ENCODE data around the gene PPARG. TPM values are rescaled to one million over a fixed set of nuclear protein-coding genes. Genes with fewer than 3 reads are reported as not detected.

The PPARG gene
- polyA plus RNA-seq, 3 donors, result 25.8 to 28.5 (median 27.4) TPM

DNA sequence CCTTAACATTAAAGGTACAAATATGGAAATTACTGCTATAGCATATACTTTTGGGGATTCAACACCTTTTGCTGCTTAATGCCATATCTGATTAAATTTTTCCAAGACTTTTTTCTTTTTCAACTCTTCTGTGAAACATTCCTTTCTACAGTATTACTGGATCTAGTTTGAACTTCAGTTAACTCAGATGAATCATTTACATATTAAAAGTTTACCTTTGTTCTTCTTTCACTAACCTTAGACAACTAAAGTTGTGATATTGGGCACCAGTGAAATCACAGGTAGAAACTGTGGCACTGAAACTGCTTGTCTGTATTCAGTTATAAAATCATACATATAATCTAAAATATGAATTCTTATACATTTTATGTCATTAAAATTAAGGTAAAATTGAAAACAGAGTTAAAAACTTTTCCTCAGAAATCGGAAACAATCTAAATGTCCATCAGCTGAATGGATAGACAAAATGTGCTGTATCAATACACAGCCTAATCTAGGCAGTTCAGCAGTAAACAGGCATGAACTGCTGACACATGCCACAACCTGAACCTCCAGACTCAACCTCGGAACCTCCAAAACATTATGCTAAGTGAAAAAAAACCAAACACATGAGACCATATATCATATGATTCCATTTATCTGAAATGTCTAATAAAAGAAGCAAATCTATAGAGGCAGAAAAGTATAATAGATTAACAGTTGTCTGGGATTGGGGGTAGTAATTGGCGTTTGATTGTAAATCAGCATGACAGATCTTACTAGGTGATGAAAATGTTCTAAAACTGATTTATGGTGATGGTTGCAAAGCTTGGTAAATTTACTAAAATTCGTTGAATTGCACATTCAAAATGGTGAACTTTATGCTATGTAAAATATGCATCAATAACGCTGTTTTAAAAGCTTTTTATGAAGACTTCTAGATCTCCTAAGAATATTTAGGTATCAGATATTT lies 50.0 kb downstream of the PPARG start:
- no peak for DNase-seq

DNA sequence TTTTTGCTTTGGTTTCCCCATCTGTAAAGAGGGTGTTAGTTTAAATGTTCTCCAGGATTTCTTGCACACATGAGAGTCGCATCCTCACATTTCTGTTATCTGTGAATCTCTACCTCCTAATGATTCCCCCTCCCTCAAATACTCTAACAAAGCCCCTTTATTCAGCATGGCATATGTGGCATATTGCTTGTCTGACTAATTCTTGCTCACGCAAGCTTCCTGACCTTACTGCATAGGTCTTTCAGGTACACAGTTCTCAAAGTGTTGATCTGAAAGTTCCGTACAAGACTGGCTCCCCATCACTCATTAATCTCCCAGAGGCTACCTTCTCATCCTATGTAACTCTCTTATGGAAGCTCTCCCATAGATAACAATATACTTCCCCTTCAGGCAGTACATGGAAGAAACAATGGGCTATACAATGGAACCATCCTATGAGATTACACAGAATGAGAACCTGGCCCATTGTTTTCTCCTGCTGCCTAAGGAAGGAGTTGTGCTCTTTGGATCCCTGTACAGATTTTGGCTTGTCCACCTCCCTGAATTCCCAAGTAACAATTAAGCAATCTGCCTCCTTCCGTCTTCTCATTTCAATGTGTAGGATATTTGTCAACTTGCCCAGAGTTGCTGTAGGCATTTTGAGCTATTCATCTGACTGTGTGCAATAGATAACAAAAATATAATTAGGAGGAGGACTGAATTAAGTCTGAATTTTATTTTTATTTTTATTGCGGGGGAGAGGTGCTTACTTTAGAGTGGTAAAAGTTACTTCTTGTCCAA lies 51.0 kb downstream of the PPARG start:
- no peak for DNase-seq

DNA sequence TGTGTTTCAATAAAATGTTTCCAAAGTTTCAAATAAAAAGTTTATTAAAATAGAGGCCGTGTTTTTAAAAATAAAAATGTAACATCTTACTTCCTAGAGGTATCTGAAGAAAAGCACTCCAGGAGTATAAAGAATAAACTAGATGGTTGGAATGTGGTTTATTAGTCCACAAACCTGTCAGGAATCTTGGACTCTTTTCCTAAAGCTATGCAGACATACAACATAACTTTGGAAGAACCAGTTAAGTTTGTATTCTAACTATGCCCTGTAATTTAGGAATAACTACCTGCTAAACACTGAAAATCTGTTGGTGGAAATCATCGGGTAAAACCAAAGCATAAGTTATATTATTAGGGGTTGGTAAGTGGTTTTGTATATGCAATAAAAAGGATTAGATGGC lies 51.6 kb downstream of the PPARG start:
- no peak for DNase-seq

DNA sequence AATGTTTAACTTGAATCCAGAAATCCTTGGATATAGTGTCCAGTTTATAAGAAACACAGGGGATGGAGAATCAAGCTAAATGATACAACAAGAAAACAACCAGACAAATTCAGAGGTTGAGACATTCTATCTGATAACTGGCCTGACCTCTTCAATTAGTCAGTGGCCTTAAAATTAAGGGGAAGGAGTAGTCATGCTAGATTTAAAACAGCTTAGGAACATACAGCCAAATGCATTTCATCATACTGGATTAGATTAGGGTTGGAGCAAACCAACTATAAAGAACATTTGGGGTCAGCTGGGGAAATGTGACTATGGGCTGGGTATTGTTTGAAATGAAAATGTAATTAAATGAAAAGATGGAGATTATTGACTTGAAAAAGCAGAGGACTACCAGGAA lies 53.3 kb downstream of the PPARG start:
- no peak for DNase-seq

DNA sequence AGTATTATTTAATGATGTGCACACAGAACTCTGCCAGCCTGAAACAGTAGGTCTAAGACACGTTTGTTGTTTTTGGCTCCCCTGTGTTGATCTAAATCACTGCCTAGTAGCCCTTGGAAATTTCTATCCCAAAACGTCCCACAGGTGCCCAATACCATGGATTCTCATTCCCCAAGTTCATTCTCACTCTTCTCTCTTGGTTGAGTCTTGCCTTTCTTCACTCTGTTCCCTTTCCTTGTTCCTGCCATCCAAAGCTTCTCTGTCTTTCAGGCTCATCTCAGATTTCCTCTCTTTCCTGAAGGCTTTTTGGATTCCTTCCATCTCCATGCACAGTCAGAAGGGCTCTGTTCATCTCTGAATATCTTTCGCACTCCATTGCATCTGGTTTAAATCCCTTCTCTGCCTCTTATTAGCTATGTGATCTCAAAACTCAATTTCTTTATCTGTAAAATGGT lies 54.2 kb downstream of the PPARG start:
- no peak for DNase-seq

DNA sequence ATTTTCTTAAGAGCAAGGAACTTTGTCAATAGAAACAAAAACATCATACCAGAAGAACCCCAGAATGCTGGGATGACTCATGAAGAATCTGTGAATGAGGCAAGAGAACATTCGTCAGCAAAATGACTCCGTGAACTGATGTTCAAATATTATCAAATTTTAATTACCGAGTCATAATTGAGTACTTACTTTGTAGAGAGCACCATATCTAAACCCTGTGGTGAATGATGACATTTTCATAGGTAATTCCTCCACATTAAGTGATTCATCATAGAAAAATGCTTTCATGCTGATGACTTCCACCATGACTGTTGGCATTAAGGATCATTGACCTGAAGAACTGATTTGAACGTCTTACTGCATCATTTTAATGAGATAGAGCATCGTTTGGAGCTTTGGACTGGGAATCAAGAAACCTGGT lies 56.3 kb downstream of the PPARG start:
- no peak for DNase-seq

DNA sequence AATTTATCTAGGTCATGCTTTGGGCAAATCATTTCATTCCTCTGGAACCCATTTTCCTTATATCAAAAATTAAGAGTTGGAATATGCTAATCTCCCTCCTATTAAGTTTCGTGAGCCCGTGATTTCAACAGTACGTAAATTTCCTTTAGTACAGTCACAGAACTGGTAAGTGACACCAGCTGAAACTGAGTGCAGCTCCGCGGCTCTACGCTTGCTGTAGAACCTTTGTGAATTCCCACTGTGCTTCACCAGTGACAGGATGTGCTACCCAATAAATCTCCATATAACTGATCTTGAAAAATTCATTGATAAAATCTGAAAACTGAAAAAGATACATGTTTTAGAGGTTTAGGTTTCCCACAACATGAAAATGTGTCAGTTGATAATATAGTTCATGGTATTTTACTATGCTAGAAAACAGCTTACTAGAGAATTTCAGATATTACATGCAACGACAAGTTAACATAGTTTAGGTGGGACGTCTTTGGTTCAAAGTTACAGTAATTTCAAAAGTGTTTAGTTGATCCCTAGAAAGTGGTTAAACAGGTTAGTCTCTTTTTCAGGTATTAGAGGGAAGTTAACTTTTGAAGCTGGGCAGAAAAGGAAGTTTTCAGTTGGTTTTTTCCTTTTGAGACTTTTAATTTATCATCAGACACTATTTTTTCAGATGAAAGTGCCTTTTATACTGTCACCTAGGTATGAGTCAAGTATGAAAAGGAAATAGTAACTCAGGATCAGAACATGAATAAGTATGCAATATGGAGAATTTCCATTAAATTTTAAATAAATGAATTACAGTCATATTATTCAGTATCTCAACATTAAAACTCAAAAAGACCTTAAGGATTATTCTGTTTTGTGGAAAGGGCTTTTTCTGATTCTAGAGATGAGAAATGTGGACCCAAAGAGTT lies 57.0 kb downstream of the PPARG start:
- no peak for DNase-seq

DNA sequence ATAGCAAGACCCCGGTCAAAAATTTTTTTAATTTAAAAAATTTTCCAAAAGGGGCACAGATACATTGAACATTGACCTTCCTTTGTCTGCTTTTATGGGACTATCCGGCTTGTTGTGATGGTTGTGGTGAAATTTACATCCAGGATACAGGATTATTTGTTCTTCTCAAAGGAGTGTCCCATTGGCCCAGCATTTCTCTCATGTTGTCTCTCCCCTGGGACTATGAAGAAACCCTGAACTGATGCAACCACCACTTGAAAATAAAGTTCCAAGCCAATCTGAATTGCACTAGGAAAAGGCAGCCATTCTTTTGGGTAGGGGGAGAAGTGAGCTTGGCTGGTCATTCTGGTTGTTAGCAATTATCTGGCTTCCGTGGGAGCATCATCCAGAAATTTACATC lies 58.4 kb downstream of the PPARG start:
- no peak for DNase-seq

DNA sequence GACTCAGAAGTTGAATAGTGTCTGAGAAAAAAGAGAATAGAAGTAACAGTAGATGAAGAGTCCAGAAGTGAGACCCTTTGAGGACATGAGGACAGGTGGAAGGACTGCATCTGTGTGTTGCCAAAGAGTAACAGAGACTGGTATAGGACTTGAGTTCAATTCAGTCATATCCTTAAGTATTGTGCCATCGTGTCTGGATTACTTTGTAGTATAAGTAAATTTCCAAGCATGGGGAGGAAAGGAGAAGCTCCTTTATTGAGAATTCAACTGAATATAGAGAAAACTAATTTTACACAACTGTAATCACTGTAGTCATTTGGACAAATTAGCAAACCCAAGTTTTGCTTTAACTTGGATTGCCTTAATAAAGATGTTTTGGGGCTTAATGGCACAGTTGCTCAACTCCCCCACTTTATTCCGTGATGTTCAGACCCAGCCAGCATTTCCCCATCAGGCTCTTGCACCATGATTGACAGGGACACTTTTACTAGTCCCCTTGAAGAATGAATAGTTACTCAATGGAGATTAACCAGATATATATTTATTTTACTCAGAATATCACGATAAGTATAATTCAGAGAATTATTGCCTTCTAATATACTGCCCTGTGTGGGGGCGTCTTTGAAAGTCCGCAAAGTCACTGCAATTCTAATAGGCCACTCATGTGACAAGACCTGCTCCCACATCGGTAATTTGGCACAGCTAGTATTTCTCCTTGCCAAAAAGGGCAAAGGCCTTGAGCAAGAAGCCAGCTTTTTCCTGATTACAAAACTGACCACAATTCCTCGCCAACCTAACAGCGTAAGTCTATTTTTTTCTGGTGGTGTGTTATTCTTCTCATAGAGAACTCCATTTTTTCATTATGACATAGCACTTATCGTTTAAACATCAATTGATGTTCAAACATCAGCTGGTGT lies 61.3 kb downstream of the PPARG start:
- DNase-seq, result no peak

DNA sequence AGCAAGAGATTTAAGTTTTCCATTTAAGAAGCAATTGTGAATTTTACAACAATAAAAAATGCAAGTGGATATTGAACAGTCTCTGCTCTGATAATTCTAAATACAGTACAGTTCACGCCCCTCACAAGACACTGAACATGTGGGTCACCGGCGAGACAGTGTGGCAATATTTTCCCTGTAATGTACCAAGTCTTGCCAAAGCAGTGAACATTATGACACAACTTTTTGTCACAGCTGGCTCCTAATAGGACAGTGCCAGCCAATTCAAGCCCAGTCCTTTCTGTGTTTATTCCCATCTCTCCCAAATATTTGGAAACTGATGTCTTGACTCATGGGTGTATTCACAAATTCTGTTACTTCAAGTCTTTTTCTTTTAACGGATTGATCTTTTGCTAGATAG lies 62.3 kb downstream of the PPARG start:
- no peak for DNase-seq

DNA sequence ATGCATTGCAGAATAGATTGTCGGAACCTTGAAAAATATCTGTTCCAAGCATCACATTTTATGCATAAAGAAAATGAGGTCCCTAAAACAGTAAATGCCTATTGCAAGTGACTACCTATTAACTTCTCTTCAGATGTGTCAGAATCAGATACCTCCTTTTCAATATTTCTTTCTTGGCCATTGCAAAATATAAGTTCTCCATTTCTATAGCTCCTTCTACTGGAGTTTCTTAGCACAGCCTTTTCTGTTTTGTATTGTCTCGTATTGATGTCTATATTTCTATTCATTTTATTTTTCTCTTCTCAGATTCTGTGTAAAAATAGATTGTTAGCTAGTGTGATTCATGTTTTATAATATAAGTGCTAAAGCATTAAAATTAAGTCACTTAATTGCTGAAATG lies 63.4 kb downstream of the PPARG start:
- no peak for DNase-seq

DNA sequence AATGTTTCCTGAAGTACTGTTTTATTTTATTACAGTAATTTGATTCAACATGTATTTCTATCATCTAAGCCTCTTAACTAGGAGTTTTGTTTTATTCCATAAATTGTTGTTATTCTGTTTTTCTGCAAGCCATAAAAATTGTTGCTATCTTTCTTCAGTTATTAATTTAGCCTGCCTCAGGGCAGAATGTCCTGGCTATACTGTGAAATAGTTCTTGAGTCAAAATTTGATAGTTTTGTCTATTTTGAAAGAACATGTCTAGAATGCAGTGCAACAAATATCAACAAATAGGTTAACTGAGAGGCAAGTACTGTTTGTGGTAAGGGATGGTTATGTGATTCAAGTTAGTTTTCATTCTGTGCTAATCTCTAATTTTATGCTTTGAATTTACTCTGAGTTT lies 63.9 kb downstream of the PPARG start:
- no peak for DNase-seq

DNA sequence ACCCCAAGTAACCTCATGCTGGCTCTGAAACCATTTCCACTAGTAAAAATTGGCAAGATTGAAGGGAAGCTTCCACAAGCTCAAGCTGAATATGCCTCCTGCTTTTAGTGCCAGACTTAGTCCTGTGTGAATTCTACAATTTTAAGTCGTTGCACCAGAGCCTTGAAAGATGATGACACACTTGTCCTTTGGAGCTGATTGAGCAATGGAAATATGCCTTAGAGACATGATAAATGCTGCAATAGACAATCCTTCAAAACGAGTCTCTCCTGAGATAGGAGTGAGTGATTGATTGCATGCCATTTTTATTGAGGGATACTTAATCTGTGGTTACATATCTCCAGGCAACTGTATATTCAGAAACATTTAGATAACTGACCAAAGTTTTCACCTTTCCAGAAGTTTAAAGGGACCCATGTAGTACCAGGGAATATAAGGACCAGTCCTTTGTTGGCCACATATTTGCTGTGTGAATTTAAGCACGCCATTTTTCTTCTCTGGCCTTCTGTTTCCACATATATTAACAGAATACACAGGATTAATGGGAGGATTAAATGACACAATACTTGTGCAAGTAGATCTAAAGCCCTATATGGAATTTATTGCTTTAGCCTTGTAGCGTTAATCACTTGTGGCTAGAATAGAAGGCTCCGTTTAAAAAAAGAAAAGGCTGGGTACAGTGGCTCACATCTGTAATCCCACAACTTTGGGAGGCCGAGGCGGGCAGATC lies 65.1 kb downstream of the PPARG start:
- DNase-seq, result no peak

DNA sequence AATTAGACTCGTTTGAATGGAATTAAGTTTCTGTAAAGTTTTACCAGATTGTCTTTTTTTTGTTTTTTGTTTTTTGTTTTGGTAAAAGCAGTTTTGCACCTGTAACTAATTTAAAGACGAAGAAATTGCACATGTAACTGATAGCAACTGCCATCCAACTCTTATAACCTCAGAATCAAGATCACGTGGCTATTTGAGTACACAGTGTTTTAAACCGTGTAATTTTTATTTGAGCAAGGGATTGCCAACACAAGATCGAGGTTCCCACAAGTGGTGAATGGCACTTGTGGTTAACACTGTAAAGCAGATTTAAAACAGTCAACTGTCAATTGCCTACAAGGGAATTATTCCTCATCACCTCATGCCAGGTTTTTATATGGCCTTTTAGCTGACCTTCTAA lies 67.3 kb downstream of the PPARG start:
- DNase-seq, result no peak

DNA sequence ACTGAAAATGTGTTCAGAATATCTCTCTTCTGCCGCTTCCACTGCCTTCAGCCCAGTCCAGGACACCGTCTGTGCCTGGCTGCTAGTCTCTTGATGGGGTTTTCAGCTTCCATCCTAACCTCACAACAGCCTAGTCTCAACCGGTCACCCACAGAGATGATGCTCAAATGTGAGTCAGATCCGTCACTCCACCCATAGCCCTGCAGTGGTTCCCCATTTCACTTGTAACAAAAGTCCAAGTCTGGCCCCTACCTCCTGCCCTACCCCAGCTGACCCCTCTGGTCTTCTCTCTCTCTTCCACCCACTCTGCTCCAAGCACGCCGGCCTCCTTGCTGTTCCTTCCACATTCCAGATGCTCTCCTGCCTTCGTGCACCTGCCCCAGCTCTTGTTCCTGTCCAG lies 68.1 kb downstream of the PPARG start:
- no peak for DNase-seq

DNA sequence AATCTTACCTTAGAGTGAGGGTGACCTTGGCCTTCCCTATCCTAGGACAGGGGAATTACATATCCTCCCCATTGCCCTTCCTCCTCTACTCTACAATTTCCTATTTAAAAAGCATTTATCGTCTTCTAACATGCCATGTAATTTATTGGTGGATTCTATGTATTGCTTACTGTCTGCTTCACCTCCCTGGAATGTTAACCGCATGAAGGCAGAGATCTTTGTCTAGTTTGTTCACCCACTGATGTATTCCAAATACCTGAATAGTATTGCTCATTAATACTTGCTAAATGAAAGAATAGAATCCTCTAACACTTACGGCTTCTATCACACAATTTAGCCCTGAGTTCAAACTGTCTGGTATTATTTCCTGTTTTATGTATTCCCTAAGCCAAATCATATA lies 68.6 kb downstream of the PPARG start:
- no peak for DNase-seq

DNA sequence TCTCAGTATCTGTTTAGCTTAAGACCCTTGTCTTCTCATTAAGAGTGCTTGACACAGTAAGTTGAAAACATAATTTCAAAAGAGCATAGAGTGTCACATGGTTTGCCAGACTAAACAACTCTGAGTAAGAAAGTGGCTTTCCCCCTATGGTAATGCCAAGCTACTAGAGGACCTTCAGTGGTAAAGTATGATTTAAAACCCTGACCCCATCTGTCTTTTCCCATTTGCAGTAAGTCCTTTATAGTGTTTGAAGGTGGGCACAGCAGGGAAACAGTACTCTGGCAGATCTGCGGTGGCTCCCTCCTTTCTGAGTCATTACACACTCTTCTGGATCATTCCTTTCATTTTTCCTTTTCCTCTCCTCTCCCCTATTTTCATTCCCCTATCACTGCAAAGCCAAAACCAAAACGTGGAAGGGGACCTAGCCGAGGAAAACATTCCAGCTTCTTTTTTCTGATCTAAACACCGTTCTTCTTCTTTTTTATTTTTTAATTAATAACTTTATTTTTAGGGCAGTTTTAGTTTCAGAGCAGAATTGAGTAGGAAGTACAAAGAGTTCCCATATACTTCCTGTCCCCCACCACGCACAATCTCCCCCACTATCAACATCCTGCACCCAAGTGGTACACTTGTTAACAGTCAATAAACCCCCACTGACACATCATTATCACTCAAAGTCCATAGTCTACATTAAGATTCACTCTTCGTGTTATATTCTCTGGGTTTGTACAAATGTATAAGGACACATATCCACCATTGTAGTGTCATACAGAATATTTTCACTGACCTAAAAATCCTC lies 74.7 kb downstream of the PPARG start:
- DNase-seq, result no peak

DNA sequence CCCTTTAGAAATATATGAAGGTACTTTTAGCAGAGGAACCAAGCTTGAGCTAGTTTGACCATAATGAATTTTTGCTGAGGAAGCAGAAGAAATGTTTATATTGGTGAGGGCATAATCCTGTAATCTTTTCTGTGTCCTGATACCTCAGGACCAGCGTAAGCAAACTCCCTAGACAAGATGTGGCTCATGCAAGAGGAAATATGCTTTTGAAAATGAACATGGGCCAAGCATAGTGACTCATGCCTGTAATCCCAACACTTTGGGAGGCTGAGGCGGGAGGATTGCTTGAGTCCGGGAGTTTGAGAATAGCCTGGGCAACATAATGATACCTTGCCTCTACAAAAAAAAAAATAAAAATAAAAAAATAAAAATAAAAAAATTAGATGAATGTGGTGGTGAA lies 78.5 kb downstream of the PPARG start:
- DNase-seq, result no peak

DNA sequence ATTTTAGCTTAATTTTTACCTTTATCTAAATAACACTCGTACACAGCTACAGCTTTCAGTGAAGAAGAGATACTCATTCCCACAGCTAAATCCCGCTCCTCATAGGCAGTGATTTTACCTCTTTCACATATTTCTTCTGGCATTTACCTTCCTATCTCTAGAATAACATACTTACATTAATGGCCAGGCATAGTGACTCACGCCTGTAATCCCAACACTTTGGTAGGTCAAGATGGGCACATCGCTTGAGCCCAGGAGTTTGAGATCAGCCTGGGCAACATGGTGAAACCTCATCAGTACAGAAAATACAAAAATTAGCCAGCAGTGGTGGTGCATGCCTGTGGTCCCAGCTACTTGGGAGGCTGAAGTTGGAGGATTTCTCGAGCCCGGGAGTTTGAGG lies 80.2 kb downstream of the PPARG start:
- no peak for DNase-seq

Data from renal pelvis (tissue), 4 donors.